Right lobe of liver (tissue), 6 donors: ENCODE measurements around the gene ZNF865. TPM values are rescaled to one million over a fixed set of nuclear protein-coding genes. Genes with fewer than 3 reads are reported as not detected.
A peak's percentile ranks its signal among the peaks of the same experiment; 100 is the strongest.

Experiments used
- ATAC-seq, 4 donors: fragments of 200-7000 bp; cut with Tn5 transposase; one replicate each; pipeline ENCODE4 v1.9.1; 2020; ENCODE audit warnings: mild to moderate bottlenecking in 4 of 4, moderate library complexity in 4 of 4
- DNase-seq, 3 donors: peaks; one replicate each; pipeline ENCODE4 v3.0.0-alpha.2; 2020
- H3K27ac ChIP-seq, 3 donors: fragments of 200-600 bp; one replicate each; pipeline ENCODE4 v1.8.0; 2022
- H3K27me3 ChIP-seq, 2 donors: fragments of 200-600 bp; one replicate each; pipeline ENCODE4 v1.8.0; 2022
- H3K36me3 ChIP-seq, 4 donors: fragments of 200-600 bp; sonication (generic) in 1 of 4; one replicate each; pipeline versions ENCODE4 v1.5.1 to v1.8.0; 2017 to 2022; ENCODE audit warnings: control low read depth in 1 of 4
- H3K4me1 ChIP-seq, 4 donors: fragments of 200-600 bp; sonication (generic) in 1 of 4; one replicate each; pipeline versions ENCODE4 v1.5.1 to v1.8.0; 2017 to 2022; ENCODE audit warnings: control low read depth in 1 of 4
- H3K4me3 ChIP-seq, 3 donors: fragments of 200-600 bp; one replicate each; pipeline ENCODE4 v1.8.0; 2022
- H3K9me3 ChIP-seq, 4 donors: fragments of 200-600 bp; sonication (generic) in 1 of 4; one replicate each; pipeline versions ENCODE4 v1.5.1 to v1.8.0; 2017 to 2022; ENCODE audit warnings: control low read depth in 1 of 4
- POLR2A ChIP-seq: fragments of 450-650 bp; IDR thresholded peaks from one replicate; pipeline ENCODE4 v1.6.1; 2017; ENCODE audit warnings: antibody characterized with exemption, mild to moderate bottlenecking
- WGBS: methylation state at CpG from one replicate; pipeline ENCODE4 v1.1.6; 2018; ENCODE audit warnings: low coverage, low lambda C conversion rate; ENCODE audit not compliant: insufficient coverage; ENCODE audit errors: missing lambda C conversion rate; 5-methylcytosine and 5-hydroxymethylcytosine counted together
- intact Hi-C, 2 donors: fragments of 100-400 bp; cut with DNase I; formaldehyde crosslinking; loops; one replicate each; pipeline versions ENCODE4 v1.11.2 to v1.14.1; 2022
- total RNA-seq, 6 experiments: library from RNA; depleted of rRNA in 2 of 6; stranded (reverse); fragments of >200 nt in 2 of 6; fragmentation: NEBNext Ultra II Directional in 3 of 6; extraction: Animal tissue kit (Norgen Biotek cat#: 25700) in 3 of 6; gene quantifications; one replicate each; pipeline versions ENCODE4 v1.1.0 to v1.2.4, GENCODE V29; 2016 to 2023
- TF ChIP-seq, protein P1 (sequence below), 4 donors: fragments of 200-600 bp in 3 of 4; fragments of 450-650 bp in 1 of 4; IDR thresholded peaks; one replicate each; pipeline versions ENCODE4 v1.5.1 to v1.8.0; 2016 to 2022; ENCODE audit warnings: antibody characterized with exemption in 4 of 4, mild to moderate bottlenecking in 2 of 4
- donor health status: DM: no; HTN: yes; CAD: no.
- donor health status: DM: no; HTN: no; CAD: no.
- donor health status: DM: no; HTN: no; CAD: no.
- donor health status: DM: no; HTN: yes; CAD: no.
- donor health status: DM: no; HTN: yes; CAD: no.

ZNF865 gene
- total RNA-seq, 6 experiments from 2014 or later, result 4.2 to 6.0 (median 4.7) TPM

DNA sequence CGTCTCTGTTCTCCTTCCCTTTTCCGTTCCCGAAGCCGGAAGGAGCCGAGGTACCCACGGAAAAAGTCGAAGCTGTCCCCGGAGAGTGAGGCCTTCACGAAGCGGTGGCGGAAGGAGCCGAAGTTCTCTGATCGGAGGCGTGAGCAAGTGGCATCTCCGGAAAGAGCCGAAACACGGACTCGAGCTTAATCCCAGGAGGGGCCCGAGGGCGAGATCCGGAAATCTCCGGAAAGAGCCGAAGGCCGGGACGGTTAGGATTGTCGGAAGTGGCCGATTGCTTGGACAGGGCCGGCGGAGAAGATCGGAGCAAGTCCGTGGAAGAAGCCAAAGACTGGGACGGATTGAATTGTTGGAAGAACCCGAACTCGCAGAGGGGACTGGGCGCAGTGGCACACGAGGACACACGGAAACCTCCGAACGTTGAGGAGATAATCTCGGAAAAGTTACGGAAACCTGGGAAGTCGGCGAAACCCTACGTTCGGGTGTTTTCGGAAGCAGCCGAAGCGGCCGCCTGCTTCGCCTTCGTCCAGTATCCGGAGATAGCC, 48.9 kb downstream of the ZNF865 start:
- WGBS, result 0% methylated on average over 46 of the region's 52 CpGs
- Histone ChIP-seq H3K36me3 (no peaks in the 10 kb centered on the region), H3K9me3 (no peaks in the 10 kb centered on the region), H3K4me3 (peak overlapping the region; percentile 83 to 99 (median 88)), H3K27ac (peak overlapping the region; percentile 93 to 96 (median 96)), H3K4me1 (peaks cover 0 to 32% (median 12%) of the 10 kb centered on the region in 4 donors), H3K27me3 (no peaks in the 10 kb centered on the region)
- TF ChIP-seq POLR2A, result no peak
- TF ChIP-seq, protein P1, sequence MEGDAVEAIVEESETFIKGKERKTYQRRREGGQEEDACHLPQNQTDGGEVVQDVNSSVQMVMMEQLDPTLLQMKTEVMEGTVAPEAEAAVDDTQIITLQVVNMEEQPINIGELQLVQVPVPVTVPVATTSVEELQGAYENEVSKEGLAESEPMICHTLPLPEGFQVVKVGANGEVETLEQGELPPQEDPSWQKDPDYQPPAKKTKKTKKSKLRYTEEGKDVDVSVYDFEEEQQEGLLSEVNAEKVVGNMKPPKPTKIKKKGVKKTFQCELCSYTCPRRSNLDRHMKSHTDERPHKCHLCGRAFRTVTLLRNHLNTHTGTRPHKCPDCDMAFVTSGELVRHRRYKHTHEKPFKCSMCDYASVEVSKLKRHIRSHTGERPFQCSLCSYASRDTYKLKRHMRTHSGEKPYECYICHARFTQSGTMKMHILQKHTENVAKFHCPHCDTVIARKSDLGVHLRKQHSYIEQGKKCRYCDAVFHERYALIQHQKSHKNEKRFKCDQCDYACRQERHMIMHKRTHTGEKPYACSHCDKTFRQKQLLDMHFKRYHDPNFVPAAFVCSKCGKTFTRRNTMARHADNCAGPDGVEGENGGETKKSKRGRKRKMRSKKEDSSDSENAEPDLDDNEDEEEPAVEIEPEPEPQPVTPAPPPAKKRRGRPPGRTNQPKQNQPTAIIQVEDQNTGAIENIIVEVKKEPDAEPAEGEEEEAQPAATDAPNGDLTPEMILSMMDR (IDR thresholded peaks at IDR 0.05), result no peak
- ATAC-seq (peak; percentile 80 to 82 (median 82)), DNase-seq (peak; percentile 99)
- intact Hi-C loops, result no loop called here

DNA sequence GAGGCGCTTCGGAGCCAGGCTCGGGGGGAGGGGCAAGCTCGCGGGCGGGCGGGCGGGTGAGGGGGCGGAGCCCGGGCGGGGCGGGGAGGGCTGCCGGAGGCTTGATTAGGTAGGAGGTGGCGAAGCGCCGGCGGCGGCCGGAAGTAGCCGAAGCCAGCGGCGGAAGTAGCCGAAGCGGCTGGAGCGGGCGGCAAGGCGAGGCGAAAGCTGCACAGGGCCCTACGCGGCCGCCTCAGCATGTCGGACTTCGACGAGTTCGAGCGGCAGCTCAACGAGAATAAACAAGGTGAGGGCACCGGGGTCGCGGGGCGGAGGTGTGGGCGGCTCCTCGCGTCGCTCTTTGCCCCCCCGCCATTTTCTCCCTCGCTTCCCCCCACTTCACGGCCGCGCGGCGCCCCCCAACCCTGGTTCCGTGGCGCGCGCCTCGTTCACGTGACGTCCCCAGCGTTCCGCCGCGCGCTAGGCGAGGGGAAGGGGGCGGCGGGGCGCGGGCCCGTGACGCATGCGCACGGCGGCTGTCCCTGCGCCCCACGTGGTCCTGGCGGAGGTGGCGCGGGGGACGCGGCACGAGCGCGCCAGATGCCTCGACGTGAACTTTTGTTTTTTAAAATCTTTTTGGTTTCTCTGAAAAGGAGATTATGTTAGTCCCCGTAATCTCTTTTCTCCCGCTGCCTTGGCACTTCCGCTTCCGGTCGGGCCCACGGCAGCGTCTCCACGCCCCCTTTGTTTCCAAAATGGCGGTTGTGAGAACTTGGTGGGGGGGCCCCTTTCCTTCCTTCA, 49.6 kb downstream of the ZNF865 start, which contains the start of gene U2AF2:
TSS of gene U2AF2 (plus strand) at position 168 of the 780 bp plus-strand sequence. CDS start at position 238, 70 bp downstream.
- TF ChIP-seq, protein P1 (IDR thresholded peaks at IDR 0.05), result no peak
- peak; percentile 71 for TF ChIP-seq POLR2A
- Histone ChIP-seq H3K27ac (peak within 1 kb of the TSS; percentile 93 to 96 (median 96)), H3K4me3 (peak within 1 kb of the TSS; percentile 83 to 99 (median 88)), H3K9me3 (no peaks in the 10 kb centered on the region), H3K27me3 (no peaks in the 10 kb centered on the region), H3K36me3 (peaks cover 0 to 2% (median 0%) of the 10 kb centered on the region in 4 donors), H3K4me1 (peaks cover 0 to 32% (median 12%) of the 10 kb centered on the region in 4 donors)
- DNase-seq, result peak; percentile 97 to 98 (median 98)
- under 1% methylated on average over 31 of the region's 95 CpGs for WGBS
- peak; percentile 59 to 71 (median 66) for ATAC-seq
- intact Hi-C loops, result no loop called here

DNA sequence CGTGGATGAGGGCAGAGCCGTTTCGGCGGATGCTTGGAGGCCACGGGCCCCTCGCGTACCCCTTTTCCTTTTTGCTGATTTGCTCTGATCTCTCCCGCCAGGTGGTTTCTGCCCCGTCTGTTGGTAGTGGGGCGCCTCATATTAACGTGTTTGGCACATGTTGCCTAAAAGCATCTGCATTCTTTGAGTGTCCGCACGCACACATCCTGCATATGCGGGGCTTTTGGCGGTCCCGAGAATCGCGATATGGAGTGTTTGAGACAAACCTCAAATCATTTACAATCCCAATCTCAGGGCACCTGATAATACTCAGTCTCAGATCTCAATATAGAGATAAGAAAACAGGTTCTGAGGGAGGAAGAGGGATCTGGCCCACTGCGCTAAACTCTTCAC, 50.2 kb downstream of the ZNF865 start:
- Histone ChIP-seq H3K4me3 (peak overlapping the region; percentile 83 to 99 (median 88)), H3K36me3 (peaks cover 0 to 7% (median 0%) of the 10 kb centered on the region in 4 donors), H3K27me3 (no peaks in the 10 kb centered on the region), H3K27ac (peak overlapping the region; percentile 93 to 96 (median 96)), H3K4me1 (peaks cover 0 to 32% (median 12%) of the 10 kb centered on the region in 4 donors), H3K9me3 (no peaks in the 10 kb centered on the region)
- under 1% methylated on average over 17 of the region's 19 CpGs for WGBS
- DNase-seq (no peak), ATAC-seq (no peak)
- intact Hi-C loops, result no loop called here
- TF ChIP-seq, protein P1 (IDR thresholded peaks at IDR 0.05), result no peak
- no peak for TF ChIP-seq POLR2A

DNA sequence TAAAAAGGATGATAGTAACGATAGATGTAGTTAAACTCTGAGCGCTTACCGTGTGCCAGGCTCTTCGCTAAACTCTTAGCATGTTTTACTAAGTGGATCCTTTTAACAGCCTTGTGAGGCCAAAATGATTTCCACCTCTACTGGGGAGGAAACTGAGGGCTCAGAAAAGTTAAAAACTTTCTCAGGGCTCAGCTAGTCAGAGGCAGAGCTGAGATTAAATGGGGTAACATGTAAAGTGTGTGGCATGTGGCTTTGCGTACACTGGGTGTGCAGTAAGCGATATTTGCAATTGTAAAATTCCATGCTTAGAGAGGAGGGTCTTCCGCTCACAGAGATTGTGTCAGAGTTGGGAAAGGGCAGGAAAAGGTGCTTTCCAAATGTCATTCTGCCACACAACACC, 51.1 kb downstream of the ZNF865 start:
- no peaks in the 10 kb centered on the region for H3K9me3 ChIP-seq
- no peak overlapping the region for H3K27ac ChIP-seq
- H3K4me1 ChIP-seq, result peaks cover 0 to 32% (median 12%) of the 10 kb centered on the region in 4 donors
- H3K36me3 ChIP-seq, result peaks cover 0 to 12% (median 2%) of the 10 kb centered on the region in 4 donors
- ATAC-seq, result no peak
- peak overlapping the region; percentile 83 to 99 (median 88) for H3K4me3 ChIP-seq
- intact Hi-C loops, result no loop called here
- no peak for DNase-seq
- 41% methylated on average over 6 of the region's 7 CpGs for WGBS
- no peaks in the 10 kb centered on the region for H3K27me3 ChIP-seq
- TF ChIP-seq, protein P1 (IDR thresholded peaks at IDR 0.05), result no peak
- no peak for TF ChIP-seq POLR2A
